GM21390 (cell line): ENCODE data around the gene BBS4.
"Not testable (repeated sequence)": the region's sequence is repeated elsewhere in the genome, so short reads cannot be mapped to it uniquely, and the experiment has no call there.

Source experiments
- ATAC-seq: cut with Tn5 transposase; IDR thresholded peaks from one replicate; pipeline ENCODE4 v1.9.1; 2021; ENCODE audit not compliant: unreplicated experiment

BBS4 gene

DNA sequence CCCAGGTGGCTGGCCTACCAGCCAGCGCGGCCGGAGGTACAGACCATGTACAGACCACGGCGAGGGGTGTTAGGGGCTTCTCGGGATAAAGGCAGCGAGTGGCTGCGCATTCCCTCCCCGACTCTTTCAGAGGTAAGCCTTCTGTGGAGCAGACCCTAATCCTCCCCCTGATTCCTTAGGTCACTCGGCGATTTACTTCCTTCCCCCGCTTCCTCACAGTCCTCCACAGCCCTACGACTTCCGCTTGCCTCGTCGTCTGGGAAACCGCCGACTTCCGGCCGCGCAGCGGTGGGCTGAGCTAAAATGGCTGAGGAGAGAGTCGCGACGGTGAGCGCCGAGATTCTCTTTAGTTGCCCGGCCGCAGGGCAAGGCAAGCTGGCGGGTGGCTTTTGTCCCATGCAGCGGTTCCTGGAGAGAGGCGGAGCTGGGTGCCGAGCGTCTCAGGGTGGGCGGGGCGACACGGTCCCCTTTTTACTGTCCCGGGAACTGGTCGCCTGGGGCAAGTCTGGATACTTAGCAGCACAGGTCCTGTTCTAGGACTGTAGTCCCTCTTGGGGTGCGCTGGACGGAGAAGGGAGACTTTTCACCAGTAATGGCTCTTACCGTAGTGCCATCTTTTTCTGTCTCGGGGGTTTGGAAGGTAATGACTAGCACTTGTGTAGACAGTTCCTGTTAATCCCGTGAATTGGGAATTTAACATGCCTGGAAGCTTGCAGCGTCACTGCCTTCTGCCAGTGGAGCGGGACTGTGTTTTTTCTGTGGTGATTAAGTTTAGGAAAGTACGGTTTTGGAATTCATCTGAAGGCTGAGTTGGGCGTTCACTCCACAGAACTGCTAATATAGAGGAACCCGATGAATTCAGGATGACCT lies at the start of gene BBS4, which contains the start of gene HIGD2B:
BBS4 (plus strand) TSS at position 283 of the 870 bp plus-strand sequence; CDS start at position 304, 21 bp downstream.
HIGD2B (minus strand) TSS at position 258 of the 870 bp plus-strand sequence. CDS start 9,808 bp downstream, outside the sequence.
- peak; percentile 98 for ATAC-seq

- peak; percentile 57 for ATAC-seq
Measured at GRCh38 chr15:72636519-72637282, 49.3 kb upstream of the BBS4 start.

DNA sequence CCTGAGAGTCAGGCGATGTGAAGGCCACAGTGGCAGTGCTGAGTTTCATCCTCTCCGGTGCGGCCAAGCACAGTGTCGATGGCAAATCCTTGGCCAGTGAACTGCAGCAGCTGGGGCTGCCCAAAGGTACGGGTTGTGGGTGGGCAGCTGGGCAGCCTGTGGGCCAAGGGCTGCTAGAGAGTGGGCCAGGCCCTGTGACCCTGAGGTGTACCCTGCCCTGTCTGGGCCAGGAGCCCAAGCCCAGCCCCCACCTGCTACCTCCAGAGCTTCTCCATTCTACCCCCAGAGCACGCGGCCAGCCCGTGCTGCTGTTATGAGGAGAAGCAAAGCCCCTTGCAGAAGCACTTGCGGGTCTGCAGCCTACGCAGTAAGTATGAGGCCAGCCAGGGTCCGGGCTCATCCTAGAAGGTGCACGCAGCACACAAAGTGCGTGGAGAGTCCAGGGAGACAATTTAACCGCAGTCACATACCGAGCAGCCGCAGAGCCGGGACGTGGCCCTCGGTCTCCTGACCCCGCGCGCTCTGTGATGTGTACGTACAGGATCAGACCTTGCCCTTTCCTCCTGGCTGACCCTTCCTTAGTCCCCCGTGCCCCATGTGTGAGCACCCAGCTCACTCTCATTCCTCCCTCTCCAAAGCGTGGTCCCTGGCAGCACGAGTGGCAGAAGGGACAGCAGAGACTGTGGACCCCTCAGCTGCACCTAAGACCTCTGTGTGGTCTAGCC lies 46.1 kb upstream of the BBS4 start:
- ATAC-seq = not testable (repeated sequence)

GRCh38 chr15:72642271-72642670 lies 43.7 kb upstream of the BBS4 start:
- not testable (repeated sequence) for ATAC-seq

DNA sequence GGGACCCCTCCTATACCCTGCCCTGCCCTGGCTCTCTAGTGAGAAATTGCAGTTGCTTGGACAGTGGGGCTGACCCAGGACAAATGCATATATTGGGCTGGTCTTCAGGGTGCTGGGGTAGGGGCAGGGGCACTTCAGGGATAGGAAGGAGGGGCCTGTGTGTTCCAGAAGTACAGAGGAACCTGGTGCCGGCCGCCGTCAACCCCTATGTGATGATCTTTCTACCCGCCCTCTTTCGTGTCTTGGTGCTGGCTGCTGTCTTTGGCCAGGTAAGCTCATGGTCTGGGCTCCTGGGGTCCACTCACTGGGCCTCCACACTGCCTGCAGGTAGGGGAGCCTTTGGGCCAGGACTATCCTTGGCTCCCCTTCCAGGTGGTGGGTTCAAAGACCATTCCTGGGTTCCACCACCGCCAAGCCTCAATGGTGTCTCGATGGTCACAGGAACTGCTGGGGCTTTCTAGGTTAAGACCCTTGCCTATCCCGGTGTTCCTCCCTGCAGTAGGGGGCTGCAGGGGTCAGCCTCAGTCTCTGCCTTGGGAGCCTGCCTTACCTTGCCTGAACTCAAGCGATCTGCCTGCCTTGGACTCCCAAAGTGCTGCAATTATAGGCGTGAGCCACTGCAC lies 37.3 kb upstream of the BBS4 start:
- ATAC-seq = not testable (repeated sequence)

DNA sequence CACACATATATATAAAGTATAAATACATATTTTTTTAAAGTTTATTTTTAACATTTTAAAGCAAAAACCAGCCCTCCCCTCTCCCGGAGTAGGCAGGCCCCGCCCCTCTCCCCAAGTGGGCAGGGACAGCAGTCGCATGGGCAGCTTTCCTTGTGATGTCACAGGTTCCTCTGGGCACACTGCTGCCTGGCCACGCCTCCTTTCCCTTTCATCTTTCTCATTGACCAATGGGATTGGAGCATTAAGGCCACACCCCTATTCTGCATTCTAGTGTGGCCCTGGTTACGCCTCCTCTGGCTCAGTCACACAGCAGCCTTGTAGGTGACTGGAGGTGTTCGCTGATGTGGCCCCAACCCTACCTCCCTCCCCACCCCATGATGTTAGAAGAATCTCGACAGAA lies 31.6 kb upstream of the BBS4 start, which contains the start of gene GOLGA6B:
GOLGA6B (plus strand) TSS at position 301 of the 400 bp plus-strand sequence; CDS start at position 342, 41 bp downstream.
- not testable (repeated sequence) for ATAC-seq

- not testable (repeated sequence) for ATAC-seq
Measured at GRCh38 chr15:72656014-72656413, 30.0 kb upstream of the BBS4 start.

DNA sequence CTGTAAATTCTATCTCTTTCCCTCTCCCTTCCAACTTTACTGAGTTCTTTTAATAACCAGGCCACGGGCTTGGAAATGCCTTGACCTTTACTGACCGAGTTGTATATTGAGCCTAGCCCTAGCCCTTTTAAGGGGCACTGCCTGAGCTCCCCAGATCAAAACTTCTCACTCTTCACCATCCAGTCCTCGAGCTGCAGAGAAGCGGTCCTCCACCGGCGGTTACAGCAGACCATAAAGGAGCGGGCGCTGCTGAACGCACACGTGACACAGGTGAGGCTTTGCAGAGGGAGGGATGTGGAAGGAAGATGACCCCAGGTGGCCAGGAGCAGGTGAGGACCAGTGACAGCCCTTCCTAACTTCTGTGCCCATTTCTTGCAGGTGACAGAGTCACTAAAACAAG lies 24.9 kb upstream of the BBS4 start:
- ATAC-seq = not testable (repeated sequence)

DNA sequence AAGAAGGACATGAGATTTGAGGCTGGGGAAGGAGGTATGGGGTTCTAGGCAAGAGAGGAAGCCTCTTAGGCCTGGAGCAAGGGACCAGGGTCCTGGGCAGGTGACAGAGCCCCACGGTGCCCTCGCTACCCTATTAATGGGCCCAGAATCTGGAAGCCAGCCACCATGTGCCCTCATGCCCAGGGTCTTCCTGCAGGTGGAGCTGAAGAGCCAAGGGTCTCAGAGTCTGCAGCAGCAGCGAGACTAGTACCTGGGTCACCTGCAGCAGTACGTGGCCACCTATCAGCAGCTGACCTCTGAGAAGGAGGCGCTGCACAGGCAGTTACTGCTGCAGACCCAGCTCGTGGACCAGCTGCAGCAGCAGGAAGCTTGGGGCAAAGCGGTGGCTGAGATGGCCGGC lies 22.1 kb upstream of the BBS4 start:
- not testable (repeated sequence) for ATAC-seq

DNA sequence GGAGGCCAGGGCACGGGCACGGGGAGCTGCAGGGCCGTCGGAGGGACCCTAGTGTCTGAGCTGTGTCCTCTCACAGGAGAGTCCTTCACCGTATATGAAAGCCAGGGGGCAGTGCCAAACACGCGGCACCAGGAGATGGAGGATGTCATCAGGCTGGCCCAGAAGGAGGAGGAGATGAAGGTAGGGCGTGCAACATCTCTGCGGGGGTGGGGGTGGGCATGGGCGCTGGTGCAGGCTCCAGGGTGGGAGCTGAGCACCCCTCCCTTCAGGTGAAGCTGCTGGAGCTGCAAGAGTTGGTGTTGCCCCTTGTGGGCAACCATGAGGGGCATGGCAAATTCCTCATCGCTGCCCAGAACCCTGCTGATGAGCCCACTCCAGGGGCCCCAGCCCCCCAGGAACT lies 20.3 kb upstream of the BBS4 start:
- ATAC-seq = not testable (repeated sequence)

GRCh38 chr15:72669803-72670202 lies 16.2 kb upstream of the BBS4 start:
- ATAC-seq = not testable (repeated sequence)

GRCh38 chr15:72670656-72671352 lies 15.2 kb upstream of the BBS4 start:
- peak; percentile 79 for ATAC-seq

- ATAC-seq = no peak
Measured at GRCh38 chr15:72671525-72671924, 14.5 kb upstream of the BBS4 start.

DNA sequence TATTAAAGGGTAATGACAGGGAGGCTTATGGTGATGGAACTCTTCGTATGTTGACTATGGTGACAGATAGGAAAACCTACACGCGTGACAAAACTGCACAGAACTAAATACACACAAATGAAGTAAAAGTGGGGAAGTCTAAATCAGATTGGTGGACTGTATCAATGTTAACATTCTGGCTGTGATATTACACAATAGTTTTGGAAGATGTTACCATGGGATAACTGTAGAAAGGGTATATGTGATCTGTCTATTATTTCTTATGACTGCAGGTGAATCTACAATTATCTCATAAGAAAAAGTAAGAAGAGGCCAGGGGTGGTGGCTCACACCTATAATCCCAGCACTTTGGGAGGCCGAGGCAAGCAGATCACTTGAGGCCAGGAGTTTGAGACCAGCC lies 9.2 kb upstream of the BBS4 start:
- ATAC-seq = no peak

- no peak for ATAC-seq
Measured at GRCh38 chr15:72680931-72681330, 5.1 kb upstream of the BBS4 start.

- no peak for ATAC-seq
Measured at GRCh38 chr15:72682772-72683171, 3.2 kb upstream of the BBS4 start.

DNA sequence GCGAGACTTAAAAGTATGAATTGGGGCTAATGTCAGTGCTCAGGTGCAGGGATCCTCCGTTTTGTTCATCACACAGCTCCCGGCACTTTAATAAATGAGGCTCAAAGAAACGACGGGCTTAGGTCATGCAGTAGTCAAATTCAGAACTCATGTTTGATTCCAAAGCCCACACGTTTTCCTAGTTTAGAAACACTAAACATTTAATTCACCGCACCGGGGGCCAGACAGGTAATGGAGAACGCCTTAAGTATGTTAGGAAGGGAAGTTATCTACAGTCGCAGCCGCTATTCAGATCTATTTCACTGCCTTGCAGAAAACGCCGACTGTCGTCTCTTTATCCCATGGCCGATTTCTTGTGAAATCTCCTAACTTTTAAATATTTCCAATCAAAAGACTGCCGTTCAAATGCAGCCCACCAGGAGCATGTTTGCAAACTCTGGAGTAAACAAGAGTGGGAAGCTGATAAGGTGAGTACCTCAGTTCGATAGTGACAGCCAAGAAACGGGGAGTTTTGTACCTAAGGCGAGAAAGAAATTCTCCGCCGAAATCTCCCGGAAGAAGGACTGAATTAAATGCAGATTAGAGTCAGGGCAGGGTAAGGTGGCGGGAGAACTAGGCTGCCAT lies 594 bp upstream of the BBS4 start:
- no peak for ATAC-seq

GRCh38 chr15:72688697-72689096 lies 2.7 kb downstream of the BBS4 start:
- no peak for ATAC-seq

- no peak for ATAC-seq
Measured at GRCh38 chr15:72690938-72691337, 4.9 kb downstream of the BBS4 start.
